ENCODE data around the gene BEAN1.
A peak's percentile ranks its signal among the peaks of the same experiment; 100 is the strongest.

The BEAN1 gene

GRCh38 chr16:66471716-66472393 is 44.8 kb downstream of the BEAN1 start:
- no peak for DNase-seq

DNA sequence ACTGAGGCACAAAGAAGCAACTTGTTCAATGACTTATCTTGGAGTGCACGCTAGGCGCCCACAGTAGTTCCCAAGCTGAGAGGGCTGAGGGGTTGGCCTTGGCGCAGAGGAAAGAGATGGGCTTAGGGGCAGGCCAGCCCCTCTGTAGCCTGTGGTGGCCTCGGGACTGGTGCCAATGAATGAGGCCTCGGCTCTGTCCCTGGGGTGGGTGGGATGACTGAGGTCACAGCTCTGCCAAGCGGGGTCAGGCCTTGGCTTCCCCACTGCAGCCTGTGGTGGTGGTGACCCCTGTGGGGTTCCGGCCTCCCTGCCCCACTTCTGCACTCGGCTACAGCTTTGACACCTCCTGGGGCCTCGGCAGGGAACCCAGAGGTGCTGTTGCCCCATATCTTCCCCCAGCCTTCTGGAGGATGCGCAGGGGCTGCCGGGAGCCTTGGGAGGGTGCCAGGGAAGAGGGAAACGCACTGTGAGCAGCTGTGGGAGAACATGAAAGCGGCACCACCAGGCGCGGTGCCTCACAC is 46.0 kb downstream of the BEAN1 start:
- no peak for DNase-seq

DNA sequence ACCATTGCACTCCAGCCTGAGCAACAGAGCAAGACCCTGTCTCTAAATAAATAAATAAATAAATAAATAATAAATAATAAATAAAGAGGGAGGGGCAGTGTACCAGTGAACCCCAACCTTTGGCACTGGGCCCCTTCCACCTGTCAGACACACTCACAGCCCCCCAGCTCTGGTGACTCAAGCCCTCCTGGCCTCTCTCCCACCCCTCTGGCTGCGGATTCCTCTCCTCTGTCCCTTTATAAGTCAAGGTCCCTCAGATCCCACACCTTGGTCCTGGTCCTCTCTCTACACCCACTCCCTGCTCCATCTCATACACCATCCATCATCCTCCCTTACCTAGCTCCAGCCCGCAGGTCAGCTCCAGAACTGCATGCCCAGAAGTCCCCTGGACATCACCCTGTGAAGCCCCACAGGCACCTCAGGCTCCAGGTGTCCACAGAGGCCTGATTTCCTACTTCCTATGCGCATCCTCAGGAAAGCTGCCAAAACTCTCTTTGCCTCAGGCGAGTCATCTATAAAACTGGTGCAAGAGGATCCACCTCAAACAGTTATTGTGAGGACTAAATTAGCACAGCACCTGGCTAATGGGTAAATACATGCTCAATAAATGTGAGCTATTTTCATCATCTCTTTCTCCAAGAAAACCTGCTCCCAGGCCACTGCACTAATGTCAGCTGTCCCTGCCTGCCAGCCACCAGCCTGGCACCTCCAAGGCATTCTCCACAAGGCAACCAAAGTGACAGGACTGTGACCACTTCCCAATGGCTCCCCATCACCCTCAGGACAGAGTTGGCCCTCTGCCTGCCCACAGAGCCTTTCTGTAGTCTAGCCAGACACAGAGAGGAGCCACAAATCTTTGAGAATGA is 46.8 kb downstream of the BEAN1 start:
- no peak for DNase-seq

GRCh38 chr16:66474750-66475199 is 47.7 kb downstream of the BEAN1 start:
- peak; percentile 67 for DNase-seq

DNA sequence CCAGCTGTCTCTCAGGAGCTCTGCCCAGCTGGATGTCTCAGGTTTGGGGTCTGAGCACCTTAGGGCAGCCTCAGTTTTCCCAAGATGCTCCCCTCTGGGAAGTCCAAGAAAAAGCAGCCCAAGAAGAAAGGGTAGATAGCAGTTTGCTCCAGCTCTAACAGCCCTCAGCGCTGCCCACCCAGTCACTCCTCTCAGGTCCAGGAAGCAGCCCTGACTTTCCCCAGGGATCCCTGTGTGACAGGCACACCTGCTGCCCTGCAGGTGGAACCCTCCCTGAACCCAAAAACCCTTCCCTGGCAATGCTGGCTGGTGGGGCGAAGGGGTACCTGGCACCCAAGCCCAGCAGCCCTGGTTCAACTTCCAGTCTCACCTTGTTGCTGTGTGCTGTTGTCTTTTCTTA is 48.1 kb downstream of the BEAN1 start:
- DNase-seq, result no peak

DNA sequence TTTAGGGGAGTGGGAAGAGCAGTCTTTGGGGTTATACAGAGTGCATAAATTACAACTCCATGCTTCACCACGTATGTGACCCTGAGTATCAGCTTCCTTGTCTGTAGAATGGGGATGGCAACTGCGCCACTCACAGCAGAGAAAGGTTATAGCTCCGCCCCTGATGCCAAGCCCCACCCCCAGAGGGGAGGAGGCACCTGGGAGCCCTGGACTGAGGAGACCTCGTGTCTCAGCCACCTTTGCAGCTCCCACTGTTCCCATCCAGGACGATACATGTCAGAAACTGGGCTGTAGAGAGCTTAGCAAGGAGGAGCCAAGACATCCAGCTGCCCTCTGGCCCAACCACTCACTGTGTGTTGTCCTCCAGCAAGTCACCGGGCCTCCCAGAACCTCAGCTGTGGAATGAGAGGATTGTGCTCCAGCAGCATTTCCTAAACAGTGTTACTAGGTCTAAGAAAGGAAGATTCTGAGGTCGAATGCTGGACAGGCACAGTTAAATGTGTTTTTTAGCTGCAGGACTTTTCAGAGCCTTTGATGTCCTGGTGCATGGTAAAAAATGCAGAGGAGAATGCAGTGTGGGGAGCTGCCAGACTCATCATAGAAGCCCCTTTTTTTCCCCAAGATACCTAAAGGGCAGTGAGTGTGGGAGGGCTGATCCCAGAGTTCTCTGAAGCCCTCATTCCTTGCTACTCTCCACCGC is 49.4 kb downstream of the BEAN1 start:
- DNase-seq, result peak; percentile 62

DNA sequence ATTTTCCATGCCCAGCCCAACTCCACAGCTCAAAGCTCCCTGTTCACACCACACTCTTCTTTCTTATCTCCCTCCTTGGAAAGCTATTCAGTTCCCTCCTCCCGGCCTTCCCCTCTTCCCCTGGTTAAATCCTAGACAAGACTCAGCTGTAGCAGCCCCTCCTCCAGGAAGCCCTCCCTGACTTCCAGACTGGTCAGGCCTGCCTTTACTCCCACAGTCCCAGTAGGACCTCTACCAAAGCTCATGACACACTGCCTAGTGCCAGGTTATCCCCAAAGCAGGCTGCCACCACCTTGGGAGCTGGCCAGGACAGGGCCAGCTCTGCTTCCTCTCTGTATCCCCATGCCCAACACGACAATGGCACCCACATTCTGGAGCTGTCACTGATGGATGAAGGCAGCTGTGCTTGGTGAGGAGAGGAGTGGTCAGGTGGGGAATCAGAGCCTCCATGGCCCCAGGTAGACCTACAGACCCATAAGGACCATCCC is 50.0 kb downstream of the BEAN1 start:
- DNase-seq, result no peak

DNA sequence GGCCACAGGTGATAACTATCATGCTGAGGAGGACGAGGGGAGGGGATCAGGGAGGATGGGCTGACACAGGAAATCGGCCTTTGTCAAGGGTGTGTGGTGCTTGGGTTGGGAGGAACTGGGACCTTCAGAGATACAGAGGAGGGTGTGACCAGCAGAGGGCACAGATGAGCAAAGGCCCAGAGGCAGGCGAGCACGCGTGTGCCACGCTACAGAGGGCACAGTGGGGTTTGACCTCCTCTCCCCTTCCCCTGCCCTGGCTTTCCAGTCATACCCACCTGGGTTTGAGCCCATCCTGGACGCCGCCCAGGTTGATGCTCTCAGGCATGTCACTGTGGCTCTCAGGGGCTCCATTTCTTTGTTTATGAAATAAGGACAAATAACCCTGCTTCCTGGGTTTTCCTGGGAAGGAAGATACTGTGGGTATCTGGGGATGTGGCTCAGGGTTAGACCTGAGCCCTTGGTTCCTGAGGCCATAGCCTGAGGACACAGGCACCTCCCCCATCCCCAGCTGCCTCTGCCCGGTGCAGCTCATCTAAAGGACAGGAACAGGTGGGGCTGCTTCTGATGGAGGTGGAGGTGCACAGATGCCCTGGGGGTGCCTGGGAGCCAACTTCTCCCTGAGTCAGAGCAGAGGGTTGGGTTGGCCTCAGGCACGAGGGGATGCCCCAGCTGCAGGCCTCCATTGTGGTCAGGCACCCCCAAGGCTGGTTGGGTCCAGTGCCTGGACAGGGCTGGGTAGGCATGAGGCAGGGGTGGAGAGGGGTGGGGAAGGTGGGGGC is 51.8 kb downstream of the BEAN1 start:
- peak; percentile 89 for DNase-seq

GRCh38 chr16:66479661-66480264 is 52.7 kb downstream of the BEAN1 start:
- DNase-seq, result no peak

DNA sequence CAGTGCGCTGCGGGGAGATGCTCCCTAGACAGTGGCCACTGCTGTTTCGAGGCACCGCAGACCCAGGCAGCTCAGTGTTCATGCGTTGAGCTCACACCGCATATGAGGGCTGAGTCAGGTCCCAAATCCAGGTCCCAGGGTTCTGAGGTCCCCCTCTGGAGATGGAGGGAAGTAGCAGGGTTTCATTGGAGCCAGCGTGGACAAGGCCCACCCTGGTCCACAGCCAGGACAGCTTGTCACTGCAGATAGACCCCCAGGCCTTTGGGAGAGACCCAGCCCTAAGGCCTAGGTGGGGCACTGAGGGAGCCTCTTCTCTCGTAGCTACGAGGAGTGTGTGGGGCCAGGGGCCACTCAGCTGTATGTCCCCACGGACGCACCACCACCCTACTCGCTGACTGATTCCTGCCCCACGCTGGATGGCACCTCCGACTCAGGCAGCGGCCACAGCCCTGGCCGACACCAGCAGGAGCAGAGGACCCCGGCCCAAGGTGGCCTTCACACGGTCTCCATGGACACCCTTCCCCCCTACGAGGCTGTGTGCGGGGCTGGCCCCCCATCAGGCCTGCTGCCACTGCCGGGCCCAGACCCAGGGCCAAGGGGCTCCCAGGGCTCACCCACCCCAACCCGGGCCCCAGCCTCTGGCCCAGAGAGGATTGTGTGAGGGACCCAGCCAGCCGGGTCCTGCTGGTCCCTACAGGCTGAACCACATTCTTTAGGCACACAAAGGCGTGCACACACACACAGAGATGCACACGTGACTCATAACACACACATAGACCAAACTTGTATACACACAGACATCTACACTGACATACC is 53.4 kb downstream of the BEAN1 start:
- no peak for DNase-seq

DNA sequence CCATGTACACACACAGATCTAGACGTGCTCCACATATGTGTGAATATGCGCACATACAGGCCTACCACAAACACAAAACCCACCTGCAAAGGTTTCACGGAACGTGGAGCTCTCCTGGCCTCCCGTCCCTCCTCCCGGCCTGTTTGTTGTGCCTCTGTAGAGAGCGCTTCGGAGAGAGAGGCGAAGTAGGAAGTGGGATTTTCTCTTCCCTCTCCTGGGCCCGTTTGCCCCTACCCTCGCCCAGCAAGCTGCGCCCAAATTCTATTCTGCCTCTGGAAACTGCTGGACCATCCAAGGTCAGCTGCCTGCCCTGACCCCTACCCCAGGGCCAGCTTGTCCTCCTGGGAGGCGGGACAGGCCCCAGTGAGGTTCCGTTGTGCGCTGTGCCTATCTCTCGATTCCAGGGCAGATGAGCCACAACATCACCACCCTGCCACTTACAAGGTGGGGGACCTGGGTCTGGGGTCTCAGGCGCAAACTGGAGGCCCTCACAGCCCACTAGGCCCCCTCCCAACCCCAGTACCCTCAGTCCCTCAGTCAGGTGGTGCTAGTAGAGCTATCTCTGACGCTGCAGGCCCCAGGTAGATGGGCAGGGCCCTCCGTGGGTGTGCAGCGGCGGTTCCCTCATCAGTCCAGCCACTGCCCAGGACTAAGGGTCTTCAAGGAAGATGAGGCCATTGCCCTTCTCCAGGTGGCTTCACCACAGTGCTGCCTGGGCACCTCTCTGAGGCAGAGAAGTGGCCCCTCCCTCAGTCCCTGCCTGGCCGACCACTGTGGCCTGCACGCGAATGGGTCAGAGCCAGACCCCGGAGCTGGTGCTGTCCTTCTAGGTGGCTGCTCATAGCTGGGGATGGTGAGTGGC is 54.2 kb downstream of the BEAN1 start:
- no peak for DNase-seq

DNA sequence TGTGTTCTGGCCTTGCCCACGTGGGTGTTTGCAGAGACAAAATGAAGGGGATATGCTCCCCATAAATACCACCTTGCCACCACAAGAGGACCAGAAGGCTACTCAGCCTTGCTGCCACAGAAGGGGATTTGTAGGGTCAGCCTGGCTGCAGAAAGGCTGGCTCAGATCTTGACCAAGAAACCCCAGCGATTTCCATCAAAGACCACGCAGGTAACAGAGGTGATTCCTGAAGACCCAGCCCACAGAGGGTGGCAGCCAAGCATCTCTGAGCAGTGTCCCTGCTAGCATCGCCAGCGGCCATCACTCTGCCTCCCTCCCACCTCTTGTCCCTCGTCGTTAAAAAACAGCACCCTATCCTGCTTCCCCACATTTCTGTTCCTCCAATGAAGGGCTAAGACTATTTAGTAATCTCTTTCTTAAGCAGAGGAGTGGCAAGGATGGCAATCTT is 54.9 kb downstream of the BEAN1 start:
- DNase-seq, result no peak

DNA sequence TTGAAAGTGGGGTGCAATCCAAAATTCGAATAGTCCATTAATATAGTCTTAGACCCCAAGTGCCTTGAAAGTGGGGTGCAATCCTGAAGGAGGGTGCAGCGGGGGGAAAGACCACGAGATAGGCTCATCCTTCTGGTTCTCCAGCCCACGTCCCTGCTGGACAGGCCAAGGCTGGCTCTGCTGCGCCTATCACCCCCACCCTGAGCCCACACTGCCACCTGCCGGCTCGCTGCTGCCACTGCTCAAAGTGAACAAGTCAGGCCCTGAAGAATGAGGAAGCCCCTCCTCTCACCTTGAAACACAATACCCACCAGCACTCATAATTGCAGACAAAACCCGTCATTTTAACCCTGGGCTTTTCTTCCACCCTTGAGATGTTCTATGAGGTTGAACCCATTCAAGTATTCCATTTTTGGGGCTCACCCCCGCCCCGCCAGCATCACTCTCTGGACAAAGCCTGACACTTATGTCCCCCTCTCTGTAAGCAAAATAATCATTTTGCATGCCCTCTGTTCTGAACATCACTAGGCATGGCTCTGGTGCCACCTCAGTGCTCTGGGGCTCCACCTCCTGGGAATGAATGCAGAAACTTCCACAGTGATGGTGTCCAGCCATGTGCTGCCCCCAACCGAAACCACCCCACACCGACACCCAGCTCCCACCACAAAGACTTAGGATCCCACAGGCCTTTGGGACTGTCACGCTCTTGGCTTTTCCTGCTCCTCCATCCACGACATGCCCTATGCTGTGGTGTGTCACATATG is 56.8 kb downstream of the BEAN1 start:
- peak; percentile 80 for DNase-seq

DNA sequence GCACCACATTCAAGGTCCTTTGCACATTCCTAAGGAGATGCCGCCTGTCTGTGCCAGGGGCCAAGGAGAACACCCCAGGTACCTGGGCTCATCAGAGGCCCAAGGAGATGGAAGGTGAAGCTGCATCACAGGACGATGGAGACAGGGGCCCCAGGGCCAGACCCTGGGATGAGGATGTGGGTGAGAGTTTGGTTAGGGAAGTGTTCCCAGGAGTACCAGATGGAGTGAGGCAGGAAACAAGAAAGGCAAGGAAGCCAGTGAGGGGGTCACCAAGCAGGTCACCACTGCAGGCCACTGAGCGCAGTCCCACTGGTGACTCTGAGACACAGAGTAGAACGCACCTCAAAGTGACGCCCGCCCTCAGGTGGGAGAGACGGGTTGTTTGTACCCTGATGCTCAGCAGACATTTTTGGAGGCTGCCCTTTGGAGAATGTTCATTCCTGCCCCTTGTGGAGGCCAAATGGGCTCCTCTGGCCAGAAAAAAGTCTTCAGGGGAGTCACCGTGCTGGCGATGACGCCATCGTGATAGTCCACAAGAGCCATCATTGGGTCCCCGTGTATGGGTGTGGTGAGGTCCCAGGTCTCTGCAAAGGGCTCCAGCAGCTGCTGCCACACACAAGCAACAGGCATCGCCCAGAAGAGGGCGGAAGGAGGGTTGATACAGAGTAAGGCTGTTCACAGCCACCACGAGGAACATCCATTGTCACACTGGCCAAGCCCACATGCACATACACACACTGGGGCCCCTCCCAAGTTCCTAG is 57.5 kb downstream of the BEAN1 start:
- DNase-seq, result no peak

DNA sequence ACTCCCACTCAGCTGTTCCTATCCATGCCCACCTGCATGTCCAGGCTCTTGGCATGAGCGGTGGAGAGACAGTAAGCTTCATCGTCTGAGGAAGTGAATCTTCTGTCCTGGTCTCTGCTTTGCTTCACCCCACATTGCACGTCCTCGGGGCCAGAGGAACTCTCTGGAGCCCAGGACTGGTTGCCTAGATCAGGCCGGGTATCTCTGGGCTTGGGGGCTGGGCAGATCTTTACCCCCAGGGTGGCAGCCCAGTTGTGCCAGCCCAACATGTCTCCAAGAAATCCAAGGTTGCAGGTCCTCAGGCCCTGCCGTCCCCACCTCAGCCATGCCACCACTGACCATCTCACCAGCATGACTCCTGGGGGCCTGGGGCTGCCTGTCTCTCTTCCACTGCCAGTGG is 58.3 kb downstream of the BEAN1 start:
- DNase-seq, result no peak

DNA sequence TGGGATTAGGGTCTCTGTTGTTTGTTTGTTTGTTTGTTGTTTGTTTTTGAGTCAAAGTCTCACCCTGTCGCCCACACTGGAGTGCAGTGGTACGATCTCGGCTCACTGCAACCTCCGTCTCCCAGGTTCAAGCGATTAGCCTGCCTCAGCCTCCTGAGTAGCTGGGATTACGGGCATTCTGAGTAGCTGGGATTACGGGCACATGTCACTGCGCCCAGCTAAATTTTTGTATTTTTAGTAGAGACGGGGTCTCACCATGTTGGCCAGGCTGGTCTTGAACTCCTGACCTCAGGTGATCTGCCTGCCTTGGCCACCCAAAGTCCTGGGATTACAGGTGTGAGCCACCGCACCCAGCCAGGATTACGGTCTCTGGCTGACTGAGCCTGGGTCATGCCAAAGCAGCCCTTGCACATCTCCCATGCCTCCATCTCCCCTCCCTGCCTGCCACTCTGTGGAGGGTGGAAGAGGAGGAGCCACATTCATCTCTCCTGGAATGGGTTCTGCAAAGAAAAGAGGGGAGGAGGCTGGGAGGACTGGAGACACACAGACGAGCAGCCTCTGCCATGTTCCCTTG is 59.2 kb downstream of the BEAN1 start:
- no peak for DNase-seq

GRCh38 chr16:66486773-66487579 is 59.9 kb downstream of the BEAN1 start:
- no peak for DNase-seq
